Measurements from ENCODE around the gene FAM219A. TPM values are rescaled to one million over a fixed set of nuclear protein-coding genes. Genes with fewer than 3 reads are reported as not detected.

Gene FAM219A
- total RNA-seq, 1 experiment from 2014 or later: 13.1 TPM

Other genes starting within 250 kb of the FAM219A start
- 1.5 and 4.8 TPM in 2 replicates for gene KIF24, start 129.3 kb downstream of the FAM219A start, total RNA-seq (2014; rRNA removed; shearing (Covaris generic); ENCODE audit: low replicate concordance)
- 10.6 and 17.1 TPM in 2 replicates for gene NUDT2, start 129.0 kb downstream of the FAM219A start, total RNA-seq (2014; rRNA removed; shearing (Covaris generic); ENCODE audit: low replicate concordance)
- 0.03 TPM in 1 of 2 replicates, not detected in the other for gene MYORG, start 81.7 kb downstream of the FAM219A start, total RNA-seq (2014; rRNA removed; shearing (Covaris generic); ENCODE audit: low replicate concordance)
- gene DNAI1, start 235 bp upstream of the FAM219A start, total RNA-seq (2014; rRNA removed; shearing (Covaris generic); ENCODE audit: low replicate concordance): not detected in 2 replicates
- 4.0 TPM in 1 of 2 replicates, not detected in the other for gene ENHO, start 64.4 kb upstream of the FAM219A start, total RNA-seq (2014; rRNA removed; shearing (Covaris generic); ENCODE audit: low replicate concordance)
- not detected in 2 replicates for gene CNTFR, start 131.2 kb upstream of the FAM219A start, total RNA-seq (2014; rRNA removed; shearing (Covaris generic); ENCODE audit: low replicate concordance)
- gene RPP25L, start 153.5 kb upstream of the FAM219A start, total RNA-seq (2014; rRNA removed; shearing (Covaris generic); ENCODE audit: low replicate concordance): 40.9 and 71.8 TPM in 2 replicates
- 90.1 and 110 TPM in 2 replicates for gene DCTN3, start 161.9 kb upstream of the FAM219A start, total RNA-seq (2014; rRNA removed; shearing (Covaris generic); ENCODE audit: low replicate concordance)
- not detected in 2 replicates for gene ARID3C, start 170.5 kb upstream of the FAM219A start, total RNA-seq (2014; rRNA removed; shearing (Covaris generic); ENCODE audit: low replicate concordance)
- gene SIGMAR1, start 179.2 kb upstream of the FAM219A start, total RNA-seq (2014; rRNA removed; shearing (Covaris generic); ENCODE audit: low replicate concordance): 93.9 and 129 TPM in 2 replicates
- 12.2 and 13.8 TPM in 2 replicates for gene GALT, start 188.1 kb upstream of the FAM219A start, total RNA-seq (2014; rRNA removed; shearing (Covaris generic); ENCODE audit: low replicate concordance)
- 0.32 and 1.6 TPM in 2 replicates for gene IL11RA, start 193.6 kb upstream of the FAM219A start, total RNA-seq (2014; rRNA removed; shearing (Covaris generic); ENCODE audit: low replicate concordance)
- 1.3 TPM in 1 of 2 replicates, not detected in the other for gene CCL27, start 204.1 kb upstream of the FAM219A start, total RNA-seq (2014; rRNA removed; shearing (Covaris generic); ENCODE audit: low replicate concordance)
- not detected in 2 replicates for gene CCL19, start 232.7 kb upstream of the FAM219A start, total RNA-seq (2014; rRNA removed; shearing (Covaris generic); ENCODE audit: low replicate concordance)